Measurements from ENCODE around the gene C11orf97. TPM values are rescaled to one million over a fixed set of nuclear protein-coding genes. Genes with fewer than 3 reads are reported as not detected.

The C11orf97 gene
- total and polyA plus RNA-seq, 2 experiments from 2014 or later = not detected

- Mint-ChIP-seq H3K4me3 (no peak overlapping the region), H3K4me1 (peaks cover 7% of the 10 kb centered on the region; the same call in 2 of the 3 replicates)
- H4K20me1 ChIP-seq (replicated peaks; ENCODE audit: insufficient read depth) = no peaks in the 10 kb centered on the region
Observed at GRCh38 chr11:94516725-94517124, 4.5 kb downstream of the C11orf97 start.

More at GRCh38 chr11:94516725-94517124, 4.5 kb downstream of the C11orf97 start:
- no peak for ATAC-seq
- Histone ChIP-seq H3K36me3 (ENCODE audit: insufficient read depth) (no peaks in the 10 kb centered on the region), H3F3A (replicated peaks; ENCODE audit: low read depth) (no peaks in the 10 kb centered on the region), H3K4me2 (no peak overlapping the region), H3K4me3 (no peak overlapping the region), H3K27me3 (ENCODE audit: insufficient read depth) (peaks cover 22% of the 10 kb centered on the region), H2AFZ (no peak overlapping the region), H3K27ac (ENCODE audit: low read depth) (no peak overlapping the region), H3K9me2 (ENCODE audit: insufficient read depth) (no peaks in the 10 kb centered on the region), H3K79me2 (replicated peaks; ENCODE audit: insufficient read depth) (no peaks in the 10 kb centered on the region), H3K4me1 (ENCODE audit: insufficient read depth) (peaks cover 10% of the 10 kb centered on the region; the same call in 1 of the 2 replicates)
- no peaks in the 10 kb centered on the region for H3K36me3 Mint-ChIP-seq (ENCODE audit: low read depth)
- TF ChIP-seq EZH2phosphoT487 (IDR thresholded peaks at IDR 0.05; ENCODE audit: unreplicated experiment) (no peak), POLR2AphosphoS5 (IDR thresholded peaks at IDR 0.05; ENCODE audit: low read depth) (no peak), REST (IDR thresholded peaks at IDR 0.05; ENCODE audit: unreplicated experiment) (no peak), ZNF114 (CRISPR knock-in tag; IDR thresholded peaks at IDR 0.05) (no peak), STAT1 (IDR thresholded peaks at IDR 0.05; ENCODE audit: unreplicated experiment) (no peak), CTCF (conservative IDR thresholded peaks at IDR 0.05; ENCODE audit: low read depth in 2 of 2) (no peak), ZNF331 (CRISPR knock-in tag; IDR thresholded peaks at IDR 0.05; ENCODE audit: low read depth) (no peak), EZH2 (IDR thresholded peaks at IDR 0.05; ENCODE audit: low read depth, unreplicated experiment) (no peak)
- DNase-seq (ENCODE audit: low spot score) = no peak
- H3K27me3 Mint-ChIP-seq (ENCODE audit: insufficient read depth, low read depth, poor library complexity) = peaks cover 16% of the 10 kb centered on the region
- H3K9me3 Mint-ChIP-seq = peaks cover 3% of the 10 kb centered on the region; the same call in 1 of the 3 replicates
- H3K27ac Mint-ChIP-seq = no peak overlapping the region

Measured in GM23338 (cell line).